ENCODE measurements around the gene LOXL4.

Gene LOXL4

DNA sequence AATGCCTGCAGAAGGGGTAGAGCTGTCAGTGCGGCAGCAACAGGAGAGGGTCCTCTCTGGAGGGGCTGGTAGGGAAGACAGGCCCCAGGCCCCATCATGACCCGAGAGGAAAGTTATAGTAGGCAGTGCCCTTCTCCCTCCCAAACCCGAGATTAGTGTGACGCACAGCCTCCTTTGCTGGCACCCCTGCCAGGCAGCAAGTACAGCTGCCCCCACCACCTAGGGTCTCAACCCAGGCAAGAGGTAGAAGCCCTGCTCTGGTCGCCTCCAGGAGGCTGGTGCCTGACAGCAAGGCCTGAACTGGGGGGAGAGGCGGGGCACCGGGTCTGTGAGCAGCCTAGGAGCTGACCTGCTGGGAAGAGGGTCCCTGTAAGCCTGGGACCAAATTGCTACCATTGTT is 15.5 kb downstream of the LOXL4 start:
- TF ChIP-seq CTCF (conservative IDR thresholded peaks at IDR 0.05), result no peak
- peak overlapping the region; percentile 69 for H3K27ac ChIP-seq

DNA sequence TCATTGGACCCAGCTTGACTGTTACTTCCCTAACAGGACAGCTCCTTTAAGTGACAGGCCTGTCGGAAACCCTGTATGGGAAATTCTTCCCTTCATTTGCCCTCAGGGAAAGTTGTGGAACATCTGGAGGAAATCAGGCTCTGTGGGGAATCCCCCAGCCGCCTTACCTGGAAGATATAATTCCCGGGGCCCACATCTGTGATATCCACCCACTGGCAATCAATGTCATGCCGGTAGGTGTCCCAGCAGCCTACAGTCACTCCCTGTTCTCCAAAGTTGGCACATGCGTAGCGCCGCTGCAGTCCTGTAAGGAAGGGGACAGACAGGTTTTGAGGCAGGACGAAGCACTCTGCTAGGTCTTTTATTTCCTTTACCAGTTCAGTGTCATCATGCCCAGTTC is 16.6 kb downstream of the LOXL4 start:
- H3K27ac ChIP-seq, result no peak overlapping the region; the same call in 1 of the 2 replicates
- peak; percentile 50 for TF ChIP-seq CTCF (conservative IDR thresholded peaks at IDR 0.05)

- no peak for TF ChIP-seq CTCF (conservative IDR thresholded peaks at IDR 0.05)
- H3K27ac ChIP-seq, result no peak overlapping the region
Measured at GRCh38 chr10:98249134-98249533, 18.9 kb downstream of the LOXL4 start.

DNA sequence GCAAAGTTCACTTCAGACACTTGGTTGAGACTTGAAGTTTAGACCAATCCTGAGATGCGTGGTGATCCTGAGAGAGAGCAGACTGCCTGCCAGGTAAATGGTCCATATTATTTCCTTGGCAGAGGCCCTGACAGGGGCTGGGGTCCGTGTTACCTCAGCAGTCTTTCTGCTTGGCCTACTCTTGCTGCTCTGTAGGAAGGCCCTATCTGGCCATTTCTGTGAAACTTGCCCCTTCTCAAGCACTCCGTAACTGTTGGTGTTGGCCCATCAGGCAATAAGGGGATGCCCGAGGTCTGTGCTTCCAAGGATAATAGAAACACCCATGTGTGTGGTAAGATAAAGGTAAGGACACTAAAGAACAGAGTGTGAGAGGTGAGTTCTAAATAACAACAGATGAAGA is 20.0 kb downstream of the LOXL4 start:
- H3K27ac ChIP-seq, result no peak overlapping the region
- TF ChIP-seq CTCF (conservative IDR thresholded peaks at IDR 0.05), result no peak

DNA sequence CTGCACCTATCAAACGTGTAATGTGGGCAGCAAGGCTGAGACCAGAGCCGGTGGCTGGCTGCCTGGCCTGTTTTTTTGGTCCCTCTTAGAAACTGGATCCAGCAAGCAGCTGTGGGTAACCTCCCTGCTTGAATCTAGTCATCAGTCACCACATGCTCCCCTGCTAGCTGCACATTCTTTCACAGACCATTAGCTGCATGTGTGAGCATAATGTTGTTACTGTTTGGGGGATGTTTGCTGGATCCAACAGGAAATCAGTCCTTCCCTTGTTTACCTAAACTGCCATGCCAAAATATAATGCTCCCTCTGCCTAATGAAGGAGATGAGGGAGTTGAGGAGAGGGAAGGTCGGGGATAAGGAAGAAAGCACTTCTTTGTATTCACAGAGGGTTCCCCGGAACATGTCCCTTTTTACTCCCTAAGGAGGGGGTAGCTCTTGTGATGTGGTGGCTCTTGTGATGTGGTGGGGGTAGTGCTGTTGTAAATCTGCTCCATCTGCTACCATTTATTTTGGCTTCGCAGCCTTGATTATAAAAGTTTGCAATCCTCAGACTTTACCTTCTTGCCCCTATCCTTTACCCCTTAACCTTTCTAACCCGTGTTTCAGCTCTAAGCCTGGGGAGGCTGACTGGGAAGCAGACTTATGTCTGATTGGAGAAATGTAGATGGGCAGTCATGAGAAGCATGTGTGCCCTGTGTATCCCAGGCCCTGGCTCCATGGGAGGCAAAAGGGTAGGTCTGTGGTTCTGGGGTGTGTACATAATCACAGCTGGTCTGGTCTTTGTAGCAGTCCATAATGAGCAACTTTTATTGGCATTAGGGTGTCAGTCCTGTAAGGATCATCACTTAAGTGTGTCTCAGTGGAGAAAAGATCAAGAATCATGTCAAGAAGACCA is 20.8 kb downstream of the LOXL4 start:
- no peak overlapping the region for H3K27ac ChIP-seq
- no peak for TF ChIP-seq CTCF (conservative IDR thresholded peaks at IDR 0.05)

- TF ChIP-seq CTCF (conservative IDR thresholded peaks at IDR 0.05), result no peak
- H3K27ac ChIP-seq, result no peak overlapping the region
Measured at GRCh38 chr10:98244586-98244985, 23.4 kb downstream of the LOXL4 start.

- no peak overlapping the region for H3K27ac ChIP-seq
- no peak for TF ChIP-seq CTCF (conservative IDR thresholded peaks at IDR 0.05)
Measured at GRCh38 chr10:98244141-98244540, 23.9 kb downstream of the LOXL4 start.

Data from VCaP (cell line).